CD4-positive, alpha-beta T cell treated with Interleukin-6 at 100 ng/mL for 8 hours (primary cell): ENCODE results near the gene ARMC9.

Experiments used
- DNase-seq: peaks from one replicate; pipeline ENCODE4 v3.0.0-alpha.2; 2020; ENCODE audit warnings: mixed read lengths, low spot score

The ARMC9 gene

DNA sequence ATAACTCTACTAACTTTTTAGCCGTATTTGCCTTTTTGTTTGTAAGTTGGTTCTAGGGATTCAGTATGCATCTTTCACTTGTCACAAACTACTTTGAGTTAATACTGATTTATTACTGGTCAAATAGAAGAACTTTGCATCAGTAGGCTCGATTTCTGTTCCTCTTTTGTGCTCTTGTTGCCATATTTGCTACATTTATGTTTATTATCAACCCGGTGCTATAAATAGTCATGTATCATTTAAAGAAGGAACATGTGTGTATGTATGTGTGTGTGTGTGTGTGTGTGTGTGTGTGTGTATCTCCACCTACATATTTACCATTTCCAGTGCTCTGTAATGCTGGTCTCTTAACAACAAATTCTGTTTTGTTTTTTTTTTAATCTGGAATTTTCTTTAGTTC, 117.5 kb downstream of the ARMC9 start:
- DNase-seq, result no peak

DNA sequence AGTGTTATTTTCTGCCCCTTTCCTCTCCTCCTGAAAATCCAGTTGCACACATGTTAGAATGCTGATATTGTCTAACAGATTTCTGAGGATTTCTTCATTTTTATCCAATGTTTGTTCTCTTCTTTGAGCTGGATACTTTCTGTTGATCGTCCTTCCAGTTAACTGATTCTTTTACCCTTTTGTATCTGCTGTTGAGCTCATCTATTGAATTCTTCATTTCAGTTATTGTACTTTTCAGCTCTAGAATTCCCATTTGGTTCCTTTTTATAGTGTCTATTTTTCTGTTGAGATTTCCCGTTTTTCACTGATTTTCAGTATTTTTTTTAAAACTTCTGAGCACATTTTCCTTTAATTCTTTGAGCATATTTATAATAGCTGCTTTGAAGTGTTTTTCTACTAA, 119.1 kb downstream of the ARMC9 start:
- no peak for DNase-seq

DNA sequence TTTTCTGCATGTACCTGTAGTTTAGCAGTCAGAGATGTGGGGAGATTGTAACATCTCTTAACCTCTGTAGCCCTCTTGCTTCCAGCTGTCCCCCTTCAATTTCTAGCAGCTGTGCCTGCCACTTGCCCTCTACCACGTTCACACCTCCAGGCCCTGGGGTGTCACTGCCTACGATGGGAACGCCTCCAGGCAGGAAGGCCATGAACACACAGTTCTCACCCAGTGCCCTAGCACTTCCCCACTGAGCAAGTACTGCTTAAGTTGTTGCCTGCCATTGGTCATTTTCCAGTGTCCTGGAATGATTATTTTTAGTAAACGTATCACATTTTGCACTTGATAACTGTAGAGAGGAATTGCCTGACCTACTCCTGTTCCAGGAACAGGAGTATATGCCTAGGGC, 120.0 kb downstream of the ARMC9 start:
- DNase-seq, result no peak

DNA sequence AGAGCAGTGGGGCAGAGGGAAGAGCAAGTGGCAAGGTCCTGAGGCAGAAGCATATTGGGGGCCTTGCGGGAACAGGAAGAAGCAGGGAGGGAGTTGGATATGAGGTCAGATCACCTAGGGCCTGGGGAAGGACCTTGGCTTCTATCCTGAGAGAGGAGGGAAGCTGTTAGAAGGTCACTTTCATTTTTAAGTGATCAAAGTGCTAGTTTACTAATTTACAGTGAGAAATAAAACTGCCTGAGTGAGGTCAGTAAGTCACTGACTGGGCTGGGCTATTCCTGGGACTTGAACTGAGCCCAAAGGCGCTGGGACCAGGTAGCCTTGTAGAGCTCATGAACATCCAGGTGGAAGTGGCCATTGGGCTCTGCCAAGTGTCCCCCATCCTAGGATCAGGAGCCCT, 120.5 kb downstream of the ARMC9 start:
- DNase-seq, result no peak

DNA sequence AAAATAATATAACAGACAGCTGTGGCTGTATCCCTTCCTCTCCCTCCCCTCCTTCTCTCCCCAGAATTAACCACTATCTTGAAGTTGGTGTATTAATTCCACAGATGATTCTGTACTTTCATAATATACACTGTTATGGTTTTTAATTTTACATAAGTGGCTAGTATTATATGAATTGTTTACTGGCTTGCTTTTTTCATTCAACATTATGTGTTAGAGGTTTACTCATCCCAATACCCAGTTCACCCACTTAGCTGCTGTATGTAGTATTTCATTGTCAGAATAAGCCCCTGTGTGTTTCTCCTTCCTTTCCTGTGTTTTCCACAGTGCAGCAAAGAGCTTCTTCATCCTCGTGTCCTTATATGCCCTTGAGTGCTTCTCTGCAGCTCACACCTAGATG, 121.4 kb downstream of the ARMC9 start:
- DNase-seq, result no peak

DNA sequence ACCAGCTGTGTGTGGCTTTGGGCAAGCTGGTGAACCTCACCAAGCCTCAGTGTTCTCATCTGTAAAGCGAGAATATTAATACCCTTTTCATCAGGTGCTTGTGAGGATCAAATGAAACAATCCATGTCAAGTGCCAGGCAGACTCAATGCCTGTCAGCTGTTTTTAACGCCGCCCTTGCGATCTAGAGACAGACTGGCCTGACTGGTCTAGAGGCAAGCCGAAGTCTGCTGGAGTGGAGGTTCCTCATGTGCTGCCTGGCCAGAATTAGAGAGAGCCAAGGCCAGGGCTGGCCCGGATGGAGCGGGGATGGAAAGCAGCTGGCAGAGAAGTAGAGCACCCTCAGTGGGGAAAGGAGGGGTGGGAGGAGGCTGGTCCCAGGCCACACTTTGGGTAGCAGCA, 122.6 kb downstream of the ARMC9 start:
- DNase-seq, result no peak

DNA sequence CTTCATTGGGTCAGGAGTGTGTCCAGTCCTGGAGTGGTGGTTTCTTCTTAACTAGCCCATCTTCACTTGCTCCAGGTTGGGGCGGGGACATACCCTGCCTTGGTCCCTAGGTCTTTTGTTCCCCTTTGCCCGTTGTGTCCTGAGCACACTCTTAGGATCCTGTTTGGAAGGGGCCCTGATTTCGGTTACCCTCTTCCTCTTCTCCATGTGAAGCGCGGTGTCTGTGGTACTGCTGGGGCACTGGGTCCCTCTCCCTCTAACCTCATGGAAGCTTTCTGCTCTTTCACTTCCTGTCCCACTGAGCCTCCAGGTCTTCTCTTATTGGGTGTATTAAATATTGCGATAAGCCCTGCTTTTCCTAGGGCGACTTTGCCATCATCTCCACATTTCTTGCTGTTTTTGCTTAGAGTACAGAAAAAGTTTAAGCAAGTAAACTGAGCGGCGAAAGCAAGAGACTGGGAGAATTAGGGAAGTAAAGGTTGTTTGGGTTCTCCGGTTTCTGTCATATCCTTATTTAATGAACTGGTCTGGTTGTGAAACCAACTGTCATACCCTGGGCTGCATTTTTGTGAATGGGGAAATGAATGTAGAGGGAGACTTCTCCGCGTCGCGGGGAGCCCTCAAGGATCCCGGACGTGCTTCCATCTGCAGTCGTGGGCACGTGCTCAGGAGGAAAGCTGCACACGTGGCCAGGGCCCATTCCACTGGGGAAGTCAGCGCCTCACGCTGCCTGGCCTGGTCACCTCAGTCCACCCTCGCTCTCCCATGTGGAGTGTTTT, 123.3 kb downstream of the ARMC9 start:
- DNase-seq, result no peak

DNA sequence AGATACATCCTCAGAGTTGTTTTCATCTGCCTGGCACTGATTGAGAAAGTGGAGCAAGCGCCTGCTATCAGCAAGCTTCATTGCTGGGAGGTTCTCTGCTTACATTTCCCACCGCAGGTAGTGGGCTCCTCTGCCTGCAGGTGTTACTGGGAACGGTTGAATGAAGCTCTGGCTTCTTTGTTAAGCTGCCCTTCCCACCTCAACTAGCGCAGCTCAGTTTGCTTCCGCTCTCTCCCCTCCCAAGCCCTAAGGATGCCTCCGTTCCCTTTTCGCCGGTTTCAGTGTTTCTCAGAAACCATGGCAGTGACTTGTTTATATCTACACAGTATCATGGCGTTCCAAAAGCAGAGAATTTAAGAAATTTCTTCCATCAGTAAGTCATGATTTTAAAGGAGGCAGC, 124.9 kb downstream of the ARMC9 start:
- no peak for DNase-seq

DNA sequence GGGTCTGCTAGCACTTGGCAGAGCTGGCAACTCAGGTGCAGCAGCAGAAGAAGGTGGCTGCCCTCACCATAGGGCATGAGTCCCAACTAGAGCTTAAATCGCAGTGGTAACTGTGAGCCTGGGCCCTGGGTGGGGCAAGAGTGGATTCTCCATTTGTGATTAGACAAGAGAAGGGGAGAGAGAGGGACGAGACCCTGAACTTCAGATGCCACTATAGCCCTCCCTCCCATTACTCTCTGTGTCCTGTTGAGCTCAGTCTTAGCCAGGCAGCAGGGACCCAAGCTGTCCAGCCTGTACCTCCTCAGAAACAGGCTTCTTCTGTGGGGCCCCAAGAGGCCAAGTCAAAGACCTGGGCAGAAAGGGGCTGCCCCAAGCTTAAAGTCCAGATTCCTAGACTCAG, 127.4 kb downstream of the ARMC9 start:
- no peak for DNase-seq

DNA sequence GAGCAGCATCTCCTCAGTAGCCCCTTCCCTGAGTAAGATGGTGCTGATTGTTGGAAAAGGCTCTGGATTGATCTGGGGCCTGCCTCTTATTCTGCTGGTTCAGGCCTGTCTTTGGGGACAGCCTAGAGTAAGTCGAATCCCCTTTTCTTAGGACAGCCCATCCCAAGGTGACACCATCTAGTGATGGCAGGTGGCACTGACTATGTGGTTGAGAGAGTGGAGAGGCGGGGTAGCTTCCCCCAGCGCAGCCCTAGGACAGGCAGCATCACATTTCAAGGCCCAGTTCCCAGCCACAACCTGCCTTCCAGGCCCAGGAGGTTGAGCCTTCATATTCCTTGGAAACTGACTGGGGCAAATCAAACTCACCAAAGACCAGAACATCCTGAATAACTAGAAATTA, 128.0 kb downstream of the ARMC9 start:
- no peak for DNase-seq

DNA sequence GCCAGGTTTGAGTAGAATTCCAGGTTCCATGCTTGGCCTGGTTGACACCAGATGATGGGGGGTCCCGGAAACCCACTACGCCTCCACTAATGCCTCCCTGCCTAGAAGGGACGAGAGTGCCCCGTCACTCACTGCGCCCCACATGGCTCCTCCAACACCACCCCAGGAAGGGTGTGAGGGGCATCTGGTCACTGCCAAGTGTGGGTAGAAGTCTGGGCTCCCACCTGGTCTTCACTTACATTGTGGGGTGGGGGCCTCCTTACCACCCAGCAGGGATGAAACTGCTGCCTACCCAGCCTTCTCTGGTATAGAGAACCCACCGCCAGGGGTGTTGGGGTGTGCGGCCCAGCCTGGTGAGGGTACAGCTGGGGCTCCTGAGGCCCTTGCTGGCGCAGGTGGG, 131.9 kb downstream of the ARMC9 start:
- DNase-seq, result no peak

DNA sequence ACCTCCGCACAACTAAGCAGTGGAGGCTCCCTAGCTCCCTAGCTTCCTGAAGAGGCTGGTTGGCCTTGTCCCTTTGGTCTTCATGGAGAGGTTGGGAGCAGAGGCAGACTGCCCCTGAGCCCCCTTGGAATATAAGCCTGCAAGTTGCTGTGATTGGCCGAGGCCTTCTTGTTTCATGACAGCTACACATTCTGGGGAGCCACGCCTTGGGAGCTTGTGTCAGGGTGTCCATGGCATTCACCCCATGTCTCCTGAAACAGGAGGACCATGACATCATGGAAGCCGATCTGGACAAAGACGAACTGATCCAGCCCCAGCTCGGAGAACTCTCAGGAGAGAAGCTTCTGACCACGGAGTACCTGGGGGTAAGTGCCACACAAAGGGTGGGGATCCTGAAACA, 133.1 kb downstream of the ARMC9 start:
- no peak for DNase-seq

DNA sequence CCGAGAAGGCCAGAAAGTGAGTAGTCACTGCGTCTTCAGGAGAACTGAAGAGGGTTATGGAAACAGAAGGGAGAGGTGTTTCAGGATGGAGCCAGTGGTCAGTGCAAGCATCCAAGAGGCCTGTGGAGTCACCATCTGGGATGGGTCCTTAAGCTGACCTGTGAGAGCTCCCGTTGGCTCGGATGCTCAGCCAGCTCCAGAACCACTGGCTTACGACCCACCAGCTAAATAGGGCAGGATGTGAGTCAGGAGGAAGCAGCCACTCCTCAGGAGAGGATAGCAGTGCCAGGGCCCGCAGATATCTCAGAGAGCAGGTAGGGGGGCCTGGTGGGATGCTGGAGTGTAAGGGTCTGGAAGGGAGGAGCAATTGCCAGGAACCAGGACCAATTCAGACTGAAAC, 134.0 kb downstream of the ARMC9 start:
- no peak for DNase-seq

DNA sequence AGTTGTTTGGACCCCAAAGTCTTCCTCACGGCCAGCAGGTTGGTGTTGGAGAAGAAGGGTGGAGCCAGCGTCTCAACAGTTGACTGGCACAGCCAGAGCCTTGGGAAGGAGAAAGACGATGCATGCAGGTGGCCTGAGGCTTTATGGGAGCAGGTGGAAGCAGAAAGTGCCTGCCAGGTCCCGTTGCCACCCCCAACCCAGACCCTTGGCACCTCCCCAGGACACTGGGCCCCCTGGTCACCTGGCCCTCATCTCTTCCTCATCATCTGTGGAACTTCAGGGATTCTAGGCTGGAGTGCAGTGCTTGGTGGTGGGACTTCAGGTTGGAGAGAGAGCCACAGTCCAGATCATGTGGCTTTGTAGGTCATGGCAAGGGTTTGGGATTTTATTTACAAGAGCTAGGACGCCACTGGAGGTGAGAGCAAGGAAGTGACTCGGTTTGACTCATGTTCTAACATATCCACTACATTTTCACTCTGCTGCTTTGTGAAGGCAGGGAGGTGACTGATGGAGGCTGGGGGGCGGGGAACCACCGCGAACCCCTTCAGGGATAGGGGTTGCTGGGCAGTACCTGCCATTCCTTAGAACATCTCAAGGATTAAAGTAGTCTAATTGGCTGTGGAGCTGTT, 134.6 kb downstream of the ARMC9 start:
- DNase-seq, result no peak

DNA sequence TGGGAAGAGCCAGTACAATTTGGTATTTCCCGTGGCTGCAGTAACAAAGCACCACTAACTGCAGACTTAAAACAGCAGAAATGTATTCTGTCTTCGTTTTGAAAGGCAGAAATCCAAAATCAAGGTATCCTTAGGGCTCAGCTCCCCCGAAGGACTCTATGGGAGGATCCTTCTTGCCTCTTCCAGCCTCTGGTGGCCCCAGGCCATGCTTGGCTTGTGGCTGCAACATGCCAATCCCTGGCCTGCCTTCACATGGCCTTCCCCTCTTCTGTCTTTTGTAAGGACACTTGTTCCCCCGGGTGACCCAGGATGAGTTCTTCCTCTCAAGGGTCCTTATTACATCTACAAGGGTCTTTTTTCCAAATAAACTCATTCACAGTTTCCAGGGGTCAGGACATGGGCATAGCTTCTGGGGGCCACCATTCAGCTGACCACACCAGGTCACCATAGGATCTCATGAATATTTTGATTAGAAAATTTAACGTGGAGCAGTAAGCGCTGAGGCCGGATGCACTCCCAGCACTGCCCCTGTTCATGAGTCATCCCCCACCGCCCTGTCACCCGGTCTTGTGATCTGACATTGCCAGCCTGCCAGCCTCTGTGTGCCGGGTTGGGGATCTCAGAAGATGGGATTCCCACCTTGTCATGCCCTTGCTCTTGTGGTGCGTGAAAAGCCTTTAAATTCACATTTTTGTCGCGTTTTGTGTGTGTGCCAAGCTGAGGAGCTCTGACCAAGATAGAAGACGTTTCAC, 135.9 kb downstream of the ARMC9 start:
- DNase-seq, result no peak

DNA sequence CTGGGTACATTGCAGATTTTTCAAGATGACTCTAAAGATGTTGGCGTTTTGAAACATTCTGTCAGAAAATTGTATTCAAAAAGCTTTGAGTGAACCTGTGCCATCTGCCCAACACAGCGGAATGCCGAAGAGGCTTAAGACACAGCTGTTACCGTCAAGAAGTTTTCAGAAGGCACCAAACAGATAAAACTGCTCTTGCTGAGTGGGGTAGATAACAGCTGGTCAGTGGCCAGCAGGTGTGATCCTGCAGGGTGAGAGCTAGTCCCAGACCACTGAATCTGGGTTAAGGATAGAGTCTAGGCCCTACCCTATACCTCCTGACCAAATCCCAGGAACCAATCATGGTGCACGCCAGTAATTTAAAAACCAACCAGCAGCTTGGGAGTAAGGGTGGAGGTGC, 136.6 kb downstream of the ARMC9 start:
- no peak for DNase-seq

DNA sequence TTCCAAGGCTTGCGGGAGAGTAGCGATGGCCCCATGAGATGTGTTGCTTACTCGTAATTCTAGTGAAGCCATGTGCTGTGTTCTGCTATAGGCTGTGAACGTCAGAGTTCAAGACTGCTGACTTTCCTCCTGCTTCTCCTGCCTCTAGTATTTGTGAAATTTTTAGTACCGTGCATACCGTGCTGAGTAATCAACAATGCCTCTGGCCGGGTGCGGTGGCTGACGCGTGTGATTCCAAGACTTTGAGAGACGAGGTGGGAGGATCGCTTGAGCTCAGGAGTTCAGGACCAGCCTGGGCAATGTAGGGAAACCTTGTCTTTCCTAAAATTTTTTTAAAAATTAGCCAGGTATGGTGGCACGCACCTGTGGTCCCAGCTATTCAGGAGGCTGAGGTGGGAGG, 137.2 kb downstream of the ARMC9 start:
- no peak for DNase-seq

DNA sequence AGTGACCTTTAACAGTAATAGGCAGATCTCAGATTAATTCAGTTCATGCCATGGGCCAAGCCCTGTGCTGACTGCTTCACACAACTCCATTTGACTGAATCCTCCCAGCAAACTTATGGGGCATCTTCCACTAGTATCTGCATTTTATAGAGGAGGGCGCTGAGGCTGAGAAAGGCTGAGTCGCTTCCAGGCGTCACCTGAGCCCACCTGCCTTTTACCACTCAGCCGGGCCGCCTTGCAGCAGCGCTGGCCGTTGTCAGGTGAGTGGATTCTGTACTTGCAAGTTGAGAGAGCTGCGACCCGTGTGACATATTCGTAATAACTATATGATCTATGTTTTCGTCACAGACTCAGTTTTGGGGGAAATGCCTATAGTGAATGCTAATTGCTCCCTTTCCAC, 137.8 kb downstream of the ARMC9 start:
- no peak for DNase-seq

DNA sequence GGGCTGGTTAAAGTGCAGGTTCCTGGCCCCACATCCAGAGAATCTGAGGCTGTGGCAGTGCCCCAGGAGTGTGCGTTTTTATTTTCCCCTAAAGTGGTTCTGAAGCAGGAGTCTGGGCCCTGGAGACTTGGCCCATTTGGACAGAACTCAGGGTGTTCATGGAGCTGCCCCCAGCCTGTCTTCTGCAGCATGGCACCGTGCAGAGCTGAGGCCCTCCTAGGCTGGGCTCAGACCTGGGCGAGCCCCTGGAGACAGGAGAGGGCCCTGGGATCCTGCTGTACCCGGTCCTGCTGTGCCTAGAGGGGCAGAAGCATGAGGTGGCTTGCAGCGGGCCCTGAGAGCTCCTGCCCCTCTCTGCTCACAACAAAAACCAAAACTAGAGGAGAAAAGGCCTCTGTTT, 138.3 kb downstream of the ARMC9 start:
- no peak for DNase-seq

DNA sequence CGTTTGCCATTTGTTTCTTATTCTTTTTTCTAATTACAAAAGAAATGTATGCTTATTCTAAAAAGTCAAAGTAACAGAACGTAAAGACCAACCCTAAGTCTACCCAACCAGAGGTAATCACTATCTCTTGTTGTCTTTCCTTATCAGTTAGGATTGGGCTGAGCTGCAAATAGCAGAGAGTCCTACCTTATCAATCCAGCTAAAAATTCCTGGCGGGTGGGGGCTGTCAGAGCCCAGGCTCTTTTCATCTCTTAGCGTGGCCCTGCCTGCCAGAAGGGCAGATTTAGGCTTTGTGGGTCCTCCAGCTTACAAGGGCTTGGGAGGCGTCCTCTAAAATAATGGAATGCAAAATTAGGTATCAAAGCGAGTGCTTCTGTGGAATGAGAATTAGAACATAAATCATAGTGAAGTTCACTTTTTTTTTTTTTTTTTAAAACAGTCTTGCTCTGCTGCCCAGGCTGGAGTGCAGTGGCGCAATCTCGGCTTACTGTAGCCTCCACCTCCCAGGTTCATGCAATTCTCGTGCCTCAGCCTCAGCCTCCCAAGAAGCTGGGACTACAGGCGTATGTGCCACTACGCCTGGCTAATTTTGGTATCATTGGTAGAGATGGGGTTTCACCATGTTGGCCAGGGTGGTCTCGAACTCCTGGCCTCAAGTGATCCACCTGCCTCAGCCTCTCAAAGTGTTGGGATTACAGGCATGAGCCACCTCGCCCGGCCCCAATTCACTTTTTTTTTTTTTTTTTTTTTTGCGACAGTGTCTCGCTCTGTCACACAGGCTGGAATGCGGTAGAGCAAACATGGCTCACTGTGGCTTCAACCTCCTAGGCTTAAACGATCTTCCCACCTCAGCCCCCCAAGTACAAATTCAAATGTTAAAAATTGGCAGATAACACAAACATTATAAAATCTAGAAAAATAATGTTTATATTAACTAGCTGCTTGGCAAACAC, 139.7 kb downstream of the ARMC9 start:
- DNase-seq, result no peak

DNA sequence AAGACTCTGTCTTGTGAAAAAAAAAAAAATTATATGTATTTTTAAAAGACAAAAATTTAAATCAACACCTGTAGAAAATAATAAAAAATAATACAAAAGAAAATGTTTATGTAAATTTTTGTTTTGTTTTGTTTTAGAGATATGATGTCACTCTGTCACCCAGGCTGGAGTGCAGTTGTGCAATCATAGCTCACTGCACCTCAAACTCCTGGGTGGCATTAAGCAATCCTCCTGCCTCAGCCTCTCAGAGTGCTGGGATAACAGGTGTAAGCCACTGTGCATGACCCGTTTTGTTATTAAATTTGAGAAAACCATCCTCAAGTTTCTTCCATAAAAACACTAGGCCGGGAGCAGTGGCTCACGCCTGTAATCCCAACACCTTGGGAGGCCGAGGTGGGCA, 140.9 kb downstream of the ARMC9 start:
- no peak for DNase-seq

DNA sequence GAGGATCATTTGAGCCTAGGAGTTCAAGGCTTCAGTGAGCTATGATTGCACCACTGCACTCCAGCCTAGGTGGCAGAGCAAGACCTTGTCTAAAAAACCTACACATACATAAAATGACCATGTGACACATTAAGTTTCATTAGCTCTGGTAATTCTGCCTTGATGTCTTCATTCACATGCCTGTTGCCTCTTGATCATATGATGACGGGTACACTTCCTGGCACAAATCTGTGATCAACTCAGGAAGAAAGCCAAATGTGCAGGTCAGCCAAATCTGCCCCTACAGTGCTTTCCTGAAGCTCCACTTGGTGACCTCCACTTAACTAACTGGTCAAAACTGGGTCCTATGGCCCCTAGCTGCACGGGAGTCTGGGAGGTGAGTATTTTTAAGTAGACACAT, 142.7 kb downstream of the ARMC9 start:
- DNase-seq, result no peak
